Activated T-cell treated with anti-CD3 and anti-CD28 coated beads, Interleukin-2, amount 50 U/mL, for 24 hours (primary cell): ENCODE measurements around the gene RFT1.
A peak's percentile ranks its signal among the peaks of the same experiment; 100 is the strongest.

Experiments
- DNase-seq: peaks from one replicate; pipeline ENCODE4 v3.0.0-alpha.2; 2020
- H3K27ac Mint-ChIP-seq: 2 replicates; pipeline ENCODE4 v1.8.0; 2020; ENCODE audit warnings: mild to moderate bottlenecking, mixed read lengths
- H3K27me3 Mint-ChIP-seq: 2 replicates; pipeline ENCODE4 v1.8.0; 2020; ENCODE audit warnings: mixed read lengths
- H3K36me3 Mint-ChIP-seq: 2 replicates; pipeline ENCODE4 v1.8.0; 2020; ENCODE audit warnings: low read depth, mixed read lengths
- H3K4me1 Mint-ChIP-seq: 2 replicates; pipeline ENCODE4 v1.8.0; 2020; ENCODE audit warnings: low read depth, mixed read lengths
- H3K4me3 Mint-ChIP-seq: 2 replicates; pipeline ENCODE4 v1.8.0; 2020; ENCODE audit warnings: mild to moderate bottlenecking, moderate library complexity, mixed read lengths
- H3K9me3 Mint-ChIP-seq: 2 replicates; pipeline ENCODE4 v1.8.0; 2020; ENCODE audit warnings: mixed read lengths

RFT1 gene

DNA sequence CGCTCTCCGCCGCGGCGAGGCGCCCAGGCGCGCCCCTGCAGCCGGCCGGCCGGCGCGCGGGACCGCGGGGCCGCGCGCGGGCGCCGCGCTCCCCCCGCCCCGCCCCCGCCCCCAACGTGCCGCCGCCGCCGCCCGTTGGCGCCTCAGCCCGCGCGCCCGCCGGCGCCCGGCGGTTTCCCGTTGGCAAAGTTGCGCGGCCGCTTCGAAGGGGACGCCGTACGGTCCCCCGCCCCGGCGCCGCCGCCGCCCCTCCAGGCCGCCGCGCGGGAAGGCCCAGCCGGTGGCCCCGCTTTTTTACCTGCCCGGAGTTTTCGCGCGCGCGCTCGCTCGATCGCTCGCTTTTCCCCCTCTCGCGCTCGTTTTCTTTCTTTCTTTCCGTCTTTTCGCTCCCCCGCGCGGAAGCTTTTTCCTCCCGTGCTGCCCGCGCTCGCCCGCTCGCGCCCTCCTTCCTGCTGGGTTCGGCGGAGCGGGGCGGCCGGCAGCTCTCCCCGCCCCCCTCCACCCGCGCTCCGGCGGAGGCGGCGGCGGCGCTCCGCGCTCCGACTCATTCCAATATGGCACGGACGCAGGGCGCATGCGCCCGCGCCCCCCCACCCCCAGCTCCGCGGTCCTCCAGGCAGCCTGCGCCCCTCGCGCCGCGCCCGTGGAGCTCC lies 84.6 kb downstream of the RFT1 start, which contains the start of gene SFMBT1:
Gene SFMBT1 (minus strand): TSS at position 556 of the 653 bp plus-strand sequence. CDS start 76,945 bp downstream, outside the sequence.
- H3K4me3 Mint-ChIP-seq, result peak within 1 kb of the TSS; percentile 94
- H3K36me3 Mint-ChIP-seq, result peaks cover 5% of the 10 kb centered on the region
- H3K9me3 Mint-ChIP-seq, result no peaks in the 10 kb centered on the region
- peaks cover 45% of the 10 kb centered on the region for H3K4me1 Mint-ChIP-seq
- DNase-seq, result peak; percentile 86
- H3K27me3 Mint-ChIP-seq, result no peaks in the 10 kb centered on the region
- H3K27ac Mint-ChIP-seq, result peak within 1 kb of the TSS; percentile 96

DNA sequence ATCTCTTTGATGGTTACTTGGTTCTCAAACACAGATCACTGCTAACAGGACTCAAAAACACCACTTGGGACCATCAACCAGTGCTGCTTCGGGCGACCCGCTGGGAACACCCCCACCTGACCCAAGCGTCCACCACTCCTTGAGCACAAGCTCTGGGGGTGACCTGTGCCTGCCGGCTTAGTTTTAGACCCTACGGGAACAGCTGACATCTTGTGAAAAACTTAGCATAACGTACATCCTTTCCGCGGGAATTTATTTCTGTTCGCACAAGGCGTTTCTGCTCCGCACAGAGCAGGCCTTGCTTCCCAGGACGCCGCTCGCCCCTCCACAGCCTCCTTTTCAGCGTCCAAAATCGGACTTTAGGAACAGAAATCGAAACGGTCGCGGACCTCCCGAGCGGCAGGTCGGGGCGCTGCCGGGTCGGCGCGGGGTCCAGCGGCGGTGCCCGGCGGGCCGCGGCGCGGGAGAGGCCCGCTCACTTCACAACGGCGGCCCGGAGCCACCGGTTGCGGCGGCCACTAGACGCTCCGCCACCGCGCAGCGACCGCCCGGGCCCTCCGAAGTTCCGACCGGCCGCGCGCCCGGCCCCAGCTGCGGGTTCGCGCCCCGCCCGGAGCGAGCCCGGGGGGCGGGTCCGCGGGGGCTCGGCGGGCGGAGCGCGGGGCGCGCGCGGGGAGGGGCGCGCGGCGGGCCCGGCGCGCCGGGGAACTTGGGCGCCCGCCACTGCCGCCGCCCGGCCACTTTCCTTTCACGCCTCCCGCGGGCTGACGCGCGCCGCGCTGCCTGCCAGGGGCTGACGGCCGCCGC lies 85.3 kb downstream of the RFT1 start:
- Mint-ChIP-seq H3K4me3 (peak overlapping the region; percentile 94), H3K27me3 (no peaks in the 10 kb centered on the region), H3K4me1 (peaks cover 52% of the 10 kb centered on the region), H3K27ac (peak overlapping the region; percentile 96), H3K9me3 (no peaks in the 10 kb centered on the region), H3K36me3 (peaks cover 5% of the 10 kb centered on the region)
- DNase-seq, result peak; percentile 69

DNA sequence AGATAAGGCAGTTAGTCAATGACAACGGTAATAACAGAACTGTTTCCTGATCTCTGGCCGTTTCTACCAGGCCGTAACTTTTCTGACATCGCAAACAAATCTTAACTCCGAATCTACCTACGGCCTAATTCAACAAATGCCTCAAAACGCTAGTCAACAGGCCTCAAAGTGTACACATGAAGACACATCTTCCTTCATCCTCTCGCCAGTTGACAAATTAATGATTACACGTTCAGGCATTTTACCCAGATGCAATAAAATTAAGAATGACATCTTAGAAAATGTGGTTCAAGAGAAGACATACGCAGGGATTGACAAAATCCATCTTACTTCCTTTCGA lies 85.9 kb downstream of the RFT1 start:
- no peaks in the 10 kb centered on the region for H3K9me3 Mint-ChIP-seq
- peak overlapping the region; percentile 96 for H3K27ac Mint-ChIP-seq
- DNase-seq, result no peak
- H3K4me1 Mint-ChIP-seq, result peaks cover 55% of the 10 kb centered on the region
- H3K36me3 Mint-ChIP-seq, result peaks cover 5% of the 10 kb centered on the region
- H3K4me3 Mint-ChIP-seq, result peak overlapping the region; percentile 94
- H3K27me3 Mint-ChIP-seq, result no peaks in the 10 kb centered on the region

DNA sequence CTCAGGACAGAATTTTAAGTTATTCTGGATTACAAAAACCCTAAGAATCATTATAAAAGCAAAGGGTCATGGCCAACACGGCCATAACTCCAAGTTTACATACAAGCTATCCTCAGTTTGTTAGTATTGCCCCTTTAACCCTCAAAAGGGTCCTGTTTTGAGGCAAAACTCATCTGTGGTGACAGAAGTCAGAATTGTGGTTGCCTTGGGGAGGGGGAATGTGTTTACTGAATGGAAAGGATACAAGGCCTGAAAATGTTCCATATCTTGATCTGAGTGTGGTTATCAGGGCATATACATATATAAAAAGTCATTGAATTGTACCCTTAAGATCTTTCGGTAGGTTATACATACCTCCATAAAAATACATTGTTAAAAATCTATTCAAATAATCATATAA lies 86.5 kb downstream of the RFT1 start:
- Mint-ChIP-seq H3K9me3 (no peaks in the 10 kb centered on the region), H3K4me1 (peaks cover 61% of the 10 kb centered on the region), H3K36me3 (peaks cover 5% of the 10 kb centered on the region), H3K27me3 (no peaks in the 10 kb centered on the region), H3K27ac (peak overlapping the region; percentile 96), H3K4me3 (peak overlapping the region; percentile 94)
- no peak for DNase-seq

DNA sequence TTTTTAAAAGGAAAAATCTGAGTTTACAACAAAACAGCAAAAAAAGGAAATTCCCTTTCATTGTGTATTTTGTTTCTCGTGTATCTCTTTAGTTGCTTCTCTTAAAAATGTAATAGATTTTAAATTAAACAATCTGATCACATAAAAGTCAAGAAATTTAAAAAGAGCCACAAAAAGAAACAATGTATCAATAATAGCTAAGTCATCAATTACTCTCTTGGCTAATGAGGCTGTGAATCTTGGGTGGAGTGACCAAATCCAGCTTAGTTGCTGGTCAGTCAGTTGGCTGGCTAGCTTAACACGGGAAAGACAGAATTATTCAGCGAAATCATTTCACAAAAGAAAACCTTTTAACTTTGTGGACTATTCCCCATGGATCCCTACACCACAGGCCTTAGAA lies 87.6 kb downstream of the RFT1 start:
- H3K9me3 Mint-ChIP-seq, result no peaks in the 10 kb centered on the region
- peak overlapping the region; percentile 30 for H3K27ac Mint-ChIP-seq
- no peaks in the 10 kb centered on the region for H3K27me3 Mint-ChIP-seq
- H3K4me3 Mint-ChIP-seq, result no peak overlapping the region
- no peak for DNase-seq
- peaks cover 69% of the 10 kb centered on the region for H3K4me1 Mint-ChIP-seq
- H3K36me3 Mint-ChIP-seq, result peaks cover 5% of the 10 kb centered on the region

DNA sequence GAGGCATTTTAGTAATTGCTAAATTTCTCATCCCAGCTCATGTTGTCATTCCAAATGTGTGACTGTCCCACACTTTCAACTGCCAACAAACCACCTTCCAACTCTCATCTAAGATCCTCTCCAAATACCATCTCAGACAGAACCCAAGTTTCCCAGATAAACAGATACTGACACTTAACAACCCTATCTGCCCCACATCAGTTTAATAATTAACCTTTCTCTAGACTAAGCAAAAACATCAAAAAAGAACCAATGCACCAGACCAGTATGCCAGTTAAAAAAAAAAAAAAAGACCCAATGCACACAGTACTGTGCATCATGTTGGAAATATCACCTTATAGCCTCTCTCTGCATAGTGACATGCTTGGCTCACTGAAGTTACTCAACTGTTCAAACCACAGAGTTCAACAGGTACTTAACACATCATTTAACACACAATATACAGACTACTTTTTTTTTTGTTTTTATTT lies 89.8 kb downstream of the RFT1 start:
- H3K36me3 Mint-ChIP-seq, result peaks cover 5% of the 10 kb centered on the region
- H3K4me1 Mint-ChIP-seq, result peaks cover 80% of the 10 kb centered on the region
- H3K27me3 Mint-ChIP-seq, result no peaks in the 10 kb centered on the region
- DNase-seq, result no peak
- H3K4me3 Mint-ChIP-seq, result no peak overlapping the region
- no peaks in the 10 kb centered on the region for H3K9me3 Mint-ChIP-seq
- H3K27ac Mint-ChIP-seq, result peak overlapping the region; percentile 50

DNA sequence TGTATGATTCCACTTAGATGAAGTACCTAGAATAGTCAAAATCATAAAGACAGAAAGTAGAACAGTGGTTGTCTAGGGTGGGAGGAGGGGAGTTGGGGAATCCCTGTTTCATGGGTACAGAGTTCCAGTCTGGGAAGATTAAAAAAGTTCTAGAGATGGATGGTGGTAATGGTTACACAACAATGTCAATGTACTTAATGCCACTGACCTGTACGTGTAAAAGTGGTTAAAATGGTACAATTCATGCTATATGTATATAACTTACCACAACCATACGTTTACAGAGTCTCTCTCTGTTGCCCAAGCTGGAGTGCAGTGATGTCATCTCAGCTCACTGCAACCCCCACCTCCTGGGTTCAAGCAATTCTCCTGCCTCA lies 90.9 kb downstream of the RFT1 start:
- Mint-ChIP-seq H3K27me3 (no peaks in the 10 kb centered on the region), H3K4me1 (peaks cover 83% of the 10 kb centered on the region)

DNA sequence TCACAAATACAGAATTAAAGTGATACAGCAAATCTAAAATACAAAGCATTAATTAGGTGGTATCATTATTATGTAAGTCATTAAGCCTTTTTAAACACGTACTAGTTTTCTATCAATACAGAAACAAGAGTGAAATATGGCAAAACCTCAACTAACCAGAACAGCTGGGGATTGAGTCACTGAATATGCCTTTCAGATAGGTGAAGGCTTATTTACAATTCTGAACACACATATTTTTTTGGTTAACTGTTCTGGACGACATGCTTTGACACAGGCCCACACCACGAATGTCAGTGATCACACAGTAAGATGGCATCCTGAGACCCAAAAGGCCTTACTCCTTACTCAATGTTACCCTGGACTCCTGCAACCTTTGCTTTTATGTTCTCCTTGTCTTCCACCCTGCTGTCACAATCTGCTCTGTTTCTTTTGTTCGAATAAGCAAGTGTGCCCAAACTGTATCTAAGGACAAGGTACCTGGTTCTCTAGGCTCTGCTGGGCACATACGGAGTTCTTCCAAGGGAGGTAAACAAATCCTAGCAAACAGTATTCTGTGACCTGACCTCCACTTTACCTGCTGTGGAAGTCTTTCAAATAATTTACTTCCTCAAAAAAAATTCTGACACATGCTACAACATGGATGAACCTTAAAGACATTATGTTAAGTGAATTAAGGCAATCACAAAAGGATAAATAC lies 91.4 kb downstream of the RFT1 start:
- H3K9me3 Mint-ChIP-seq, result no peaks in the 10 kb centered on the region
- H3K27ac Mint-ChIP-seq, result peak overlapping the region; percentile 13
- H3K4me1 Mint-ChIP-seq, result peaks cover 77% of the 10 kb centered on the region
- H3K4me3 Mint-ChIP-seq, result no peak overlapping the region
- no peak for DNase-seq
- H3K27me3 Mint-ChIP-seq, result no peaks in the 10 kb centered on the region
- no peaks in the 10 kb centered on the region for H3K36me3 Mint-ChIP-seq

More for the DNA sequence above, 90.9 kb downstream of the RFT1 start:
- H3K4me3 Mint-ChIP-seq, result no peak overlapping the region
- H3K36me3 Mint-ChIP-seq, result no peaks in the 10 kb centered on the region
- no peak overlapping the region for H3K27ac Mint-ChIP-seq
- no peaks in the 10 kb centered on the region for H3K9me3 Mint-ChIP-seq
- DNase-seq, result no peak
